Lower leg skin (tissue), 3 donors: Measurements from ENCODE around the gene ADAMTSL1.

Experiments used
- POLR2A ChIP-seq, 2 donors: fragments of 450-650 bp; IDR thresholded peaks; one replicate each; pipeline ENCODE4 v1.6.1; 2016 to 2017; ENCODE audit warnings: antibody characterized with exemption in 2 of 2, mild to moderate bottlenecking in 1 of 2, moderate library complexity in 1 of 2
- TF ChIP-seq, protein P1 (sequence below), 3 donors: fragments of 450-650 bp; IDR thresholded peaks; one replicate each; pipeline ENCODE4 v1.5.1; 2016; ENCODE audit warnings: antibody characterized with exemption in 3 of 3, mild to moderate bottlenecking in 3 of 3, moderate library complexity in 2 of 3

DNA sequence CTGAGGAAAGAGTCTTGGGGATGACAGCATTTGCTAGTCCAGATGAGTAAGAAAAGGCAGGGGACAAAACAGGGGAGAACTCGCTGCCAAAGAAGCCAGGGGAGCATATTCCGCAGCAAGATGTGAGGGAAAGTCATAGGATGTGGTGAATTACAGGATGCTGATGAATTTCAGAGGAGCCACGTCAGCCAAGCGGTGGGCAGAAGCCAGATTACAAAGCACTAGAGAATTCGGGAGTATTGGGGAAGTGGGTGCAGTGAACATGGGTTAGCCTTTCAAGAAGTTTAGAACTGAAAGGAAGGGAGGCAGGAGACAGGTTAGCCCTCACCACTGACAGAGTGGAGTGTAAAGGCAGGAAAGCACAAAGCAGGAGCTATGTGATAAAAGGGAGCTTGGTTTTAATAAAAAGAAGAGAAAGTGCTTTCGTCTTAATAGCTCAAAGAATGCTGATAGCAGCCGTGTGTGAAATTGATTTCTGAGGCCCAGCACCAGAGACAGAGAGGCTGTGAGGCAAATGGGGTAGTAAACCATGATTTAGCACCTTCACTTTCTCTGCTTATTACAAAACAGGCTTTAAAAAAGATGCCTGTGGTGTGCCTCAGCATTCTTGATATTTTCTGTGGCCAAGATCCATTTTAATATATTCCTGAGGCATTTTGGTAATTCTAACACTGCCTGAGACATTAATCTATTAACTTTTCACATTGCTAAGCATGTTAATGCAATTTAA, 16.9 kb downstream of the ADAMTSL1 start:
- TF ChIP-seq POLR2A (IDR thresholded peaks at IDR 0.05): no peak
- TF ChIP-seq, protein P1, sequence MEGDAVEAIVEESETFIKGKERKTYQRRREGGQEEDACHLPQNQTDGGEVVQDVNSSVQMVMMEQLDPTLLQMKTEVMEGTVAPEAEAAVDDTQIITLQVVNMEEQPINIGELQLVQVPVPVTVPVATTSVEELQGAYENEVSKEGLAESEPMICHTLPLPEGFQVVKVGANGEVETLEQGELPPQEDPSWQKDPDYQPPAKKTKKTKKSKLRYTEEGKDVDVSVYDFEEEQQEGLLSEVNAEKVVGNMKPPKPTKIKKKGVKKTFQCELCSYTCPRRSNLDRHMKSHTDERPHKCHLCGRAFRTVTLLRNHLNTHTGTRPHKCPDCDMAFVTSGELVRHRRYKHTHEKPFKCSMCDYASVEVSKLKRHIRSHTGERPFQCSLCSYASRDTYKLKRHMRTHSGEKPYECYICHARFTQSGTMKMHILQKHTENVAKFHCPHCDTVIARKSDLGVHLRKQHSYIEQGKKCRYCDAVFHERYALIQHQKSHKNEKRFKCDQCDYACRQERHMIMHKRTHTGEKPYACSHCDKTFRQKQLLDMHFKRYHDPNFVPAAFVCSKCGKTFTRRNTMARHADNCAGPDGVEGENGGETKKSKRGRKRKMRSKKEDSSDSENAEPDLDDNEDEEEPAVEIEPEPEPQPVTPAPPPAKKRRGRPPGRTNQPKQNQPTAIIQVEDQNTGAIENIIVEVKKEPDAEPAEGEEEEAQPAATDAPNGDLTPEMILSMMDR (IDR thresholded peaks at IDR 0.05): no peak
